Tibial nerve (tissue), 4 donors: ENCODE measurements around the gene OR2M4. TPM values are rescaled to one million over a fixed set of nuclear protein-coding genes. Genes with fewer than 3 reads are reported as not detected.
"Not testable (repeated sequence)": the region's sequence is repeated elsewhere in the genome, so short reads cannot be mapped to it uniquely, and the experiment has no call there.

Experiments
- DNase-seq, 2 donors: peaks; one replicate each; pipeline ENCODE4 v3.0.0-alpha.2; 2019; ENCODE audit warnings: low spot score in 2 of 2
- H3K27ac ChIP-seq, 4 donors: fragments of 200-600 bp; sonication (generic) in 3 of 4; one replicate each; pipeline ENCODE4 v1.5.1; 2017 to 2019; ENCODE audit warnings: mild to moderate bottlenecking in 1 of 4
- H3K27me3 ChIP-seq, 2 donors: fragments of 200-600 bp; sonication (generic) in 1 of 2; one replicate each; pipeline versions ENCODE4 v1.5.1 to v1.6.0; 2017 to 2019
- H3K36me3 ChIP-seq, 3 donors: fragments of 200-600 bp; sonication (generic); one replicate each; pipeline ENCODE4 v1.5.1; 2018 to 2019
- H3K4me1 ChIP-seq, 4 donors: fragments of 200-600 bp; sonication (generic) in 3 of 4; one replicate each; pipeline ENCODE4 v1.5.1; 2017 to 2019
- H3K4me3 ChIP-seq, 4 donors: fragments of 200-600 bp; sonication (generic) in 3 of 4; one replicate each; pipeline ENCODE4 v1.5.1; 2017 to 2019; ENCODE audit warnings: mild to moderate bottlenecking in 1 of 4, moderate library complexity in 1 of 4
- H3K9me3 ChIP-seq, 4 donors: fragments of 200-600 bp; sonication (generic) in 3 of 4; one replicate each; pipeline ENCODE4 v1.5.1; 2017 to 2019
- EP300 ChIP-seq, 2 donors: sonication (generic); formaldehyde crosslinking; IDR thresholded peaks; one replicate each; pipeline ENCODE4 v1.6.1; 2017; ENCODE audit warnings: antibody characterized with exemption in 2 of 2, mild to moderate bottlenecking in 1 of 2
- POLR2A ChIP-seq, 2 donors: fragments of 450-650 bp; IDR thresholded peaks; one replicate each; pipeline ENCODE4 v1.6.1; 2017; ENCODE audit warnings: antibody characterized with exemption in 2 of 2, mild to moderate bottlenecking in 2 of 2, moderate library complexity in 2 of 2
- WGBS, 2 donors: methylation state at CpG; one replicate each; pipeline ENCODE4 v1.1.5; 2018; 5-methylcytosine and 5-hydroxymethylcytosine counted together
- total RNA-seq, 4 donors: library from RNA; depleted of rRNA; stranded (reverse); fragments of >200 nt; gene quantifications; one replicate each; pipeline ENCODE4 v1.1.0, GENCODE V29; 2016
- TF ChIP-seq, protein P1 (sequence below), 5 experiments: fragments of 200-600 bp in 3 of 5; fragments of 450-650 bp in 2 of 5; sonication (generic) in 3 of 5; IDR thresholded peaks; one replicate each; pipeline ENCODE4 v1.5.1; 2016 to 2019; ENCODE audit warnings: antibody characterized with exemption in 5 of 5, mild to moderate bottlenecking in 3 of 5, moderate library complexity in 2 of 5

Gene OR2M4
- total RNA-seq, 4 donors from 2014 or later, result under 0.01 to 2.6 TPM; not detected in 2

DNA sequence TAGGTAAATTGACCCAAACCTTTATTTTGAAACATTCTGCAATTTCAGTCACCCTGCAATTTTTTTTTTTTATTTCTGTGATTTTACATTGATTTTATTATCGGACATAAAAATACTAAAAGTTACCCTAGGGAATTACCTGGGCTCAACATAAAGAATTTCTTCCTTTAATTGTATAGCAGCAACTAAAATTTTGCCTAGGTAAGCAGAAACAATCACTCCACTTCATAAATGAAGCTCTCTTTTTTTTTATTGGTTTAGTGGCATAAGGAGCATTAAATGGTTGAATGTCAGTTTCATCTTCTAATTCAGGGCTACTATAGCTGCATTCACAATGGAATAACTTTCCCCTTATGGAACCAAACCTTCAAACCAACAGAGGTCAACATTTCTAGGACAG, 15.3 kb upstream of the OR2M4 start:
- H3K9me3 ChIP-seq, result no peaks in the 10 kb centered on the region
- no peak overlapping the region for H3K4me3 ChIP-seq
- H3K27ac ChIP-seq, result no peak overlapping the region
- no peaks in the 10 kb centered on the region for H3K27me3 ChIP-seq
- H3K4me1 ChIP-seq, result no peaks in the 10 kb centered on the region
- no peak for DNase-seq
- 93 to 98% methylated on average over 1 of the region's 1 CpG for WGBS, 2 donors
- H3K36me3 ChIP-seq, result no peaks in the 10 kb centered on the region
- TF ChIP-seq EP300 (IDR thresholded peaks at IDR 0.05), result no peak
- TF ChIP-seq, protein P1, sequence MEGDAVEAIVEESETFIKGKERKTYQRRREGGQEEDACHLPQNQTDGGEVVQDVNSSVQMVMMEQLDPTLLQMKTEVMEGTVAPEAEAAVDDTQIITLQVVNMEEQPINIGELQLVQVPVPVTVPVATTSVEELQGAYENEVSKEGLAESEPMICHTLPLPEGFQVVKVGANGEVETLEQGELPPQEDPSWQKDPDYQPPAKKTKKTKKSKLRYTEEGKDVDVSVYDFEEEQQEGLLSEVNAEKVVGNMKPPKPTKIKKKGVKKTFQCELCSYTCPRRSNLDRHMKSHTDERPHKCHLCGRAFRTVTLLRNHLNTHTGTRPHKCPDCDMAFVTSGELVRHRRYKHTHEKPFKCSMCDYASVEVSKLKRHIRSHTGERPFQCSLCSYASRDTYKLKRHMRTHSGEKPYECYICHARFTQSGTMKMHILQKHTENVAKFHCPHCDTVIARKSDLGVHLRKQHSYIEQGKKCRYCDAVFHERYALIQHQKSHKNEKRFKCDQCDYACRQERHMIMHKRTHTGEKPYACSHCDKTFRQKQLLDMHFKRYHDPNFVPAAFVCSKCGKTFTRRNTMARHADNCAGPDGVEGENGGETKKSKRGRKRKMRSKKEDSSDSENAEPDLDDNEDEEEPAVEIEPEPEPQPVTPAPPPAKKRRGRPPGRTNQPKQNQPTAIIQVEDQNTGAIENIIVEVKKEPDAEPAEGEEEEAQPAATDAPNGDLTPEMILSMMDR (IDR thresholded peaks at IDR 0.05), result no peak
- no peak for TF ChIP-seq POLR2A (IDR thresholded peaks at IDR 0.05)

DNA sequence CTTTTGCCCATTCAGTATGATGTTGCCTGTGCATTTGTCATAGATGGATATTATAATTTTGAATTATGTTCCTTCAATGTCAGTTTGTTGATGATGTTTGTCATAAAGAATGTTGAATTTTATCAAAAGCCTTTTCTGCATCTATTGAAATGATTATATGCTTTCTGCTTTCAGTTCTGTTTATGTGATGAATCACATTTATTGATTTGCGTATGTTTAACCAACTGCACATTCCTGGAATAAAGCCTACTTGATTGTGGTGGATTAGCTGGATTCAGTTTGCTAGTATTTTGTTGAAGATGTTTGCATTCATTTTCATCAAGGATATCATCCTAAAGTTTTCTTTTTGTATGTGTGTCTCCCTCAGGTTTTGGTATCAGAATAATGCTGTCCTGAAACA, 5.7 kb upstream of the OR2M4 start:
- TF ChIP-seq, protein P1 (IDR thresholded peaks at IDR 0.05), result no peak
- TF ChIP-seq POLR2A (IDR thresholded peaks at IDR 0.05) (no peak), EP300 (IDR thresholded peaks at IDR 0.05) (no peak)
- H3K4me1 ChIP-seq, result no peaks in the 10 kb centered on the region
- no peaks in the 10 kb centered on the region for H3K36me3 ChIP-seq
- no peak overlapping the region for H3K27ac ChIP-seq
- H3K4me3 ChIP-seq, result no peak overlapping the region
- DNase-seq, result no peak
- H3K9me3 ChIP-seq, result peaks cover 0 to 11% (median 0%) of the 10 kb centered on the region in 4 donors
- no peaks in the 10 kb centered on the region for H3K27me3 ChIP-seq
- 50 to 71% methylated on average over 1 of the region's 1 CpG for WGBS, 2 donors

DNA sequence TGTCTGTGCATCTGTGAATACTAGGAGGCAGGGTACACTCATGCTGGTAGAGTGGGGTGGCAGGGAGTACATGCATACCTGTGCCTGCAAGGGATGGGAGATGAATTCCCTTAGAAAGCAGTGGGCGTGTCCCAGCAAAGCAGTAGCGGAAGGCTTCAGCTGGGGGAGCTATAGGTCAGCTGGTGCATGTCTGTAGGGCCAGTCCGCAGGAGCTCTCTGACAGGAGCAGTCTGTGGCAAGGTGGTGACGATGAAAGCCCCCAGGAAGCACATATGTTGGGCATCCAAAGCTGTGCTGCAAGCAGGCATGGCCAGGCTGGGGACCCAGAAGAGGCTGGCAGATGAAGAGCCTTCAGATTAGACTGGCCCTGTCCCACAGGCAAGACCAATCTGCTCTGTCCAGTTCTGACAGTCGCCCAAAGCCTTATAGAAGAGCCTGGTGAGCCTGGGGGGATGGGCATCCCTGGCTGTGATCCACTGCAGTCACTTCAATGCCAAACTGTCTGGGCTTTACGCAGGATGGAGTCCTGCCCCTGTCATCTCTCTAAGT, 1.8 kb upstream of the OR2M4 start:
- no peak overlapping the region for H3K4me3 ChIP-seq
- no peak for DNase-seq
- H3K4me1 ChIP-seq, result no peaks in the 10 kb centered on the region
- WGBS, 2 donors, result 54 to 75% methylated on average over 5 to 6 of the region's 6 CpGs
- no peaks in the 10 kb centered on the region for H3K27me3 ChIP-seq
- H3K9me3 ChIP-seq, result peaks cover 0 to 11% (median 0%) of the 10 kb centered on the region in 4 donors
- no peak overlapping the region for H3K27ac ChIP-seq
- TF ChIP-seq, protein P1 (IDR thresholded peaks at IDR 0.05), result no peak
- no peak for TF ChIP-seq EP300 (IDR thresholded peaks at IDR 0.05)
- no peak for TF ChIP-seq POLR2A (IDR thresholded peaks at IDR 0.05)
- no peaks in the 10 kb centered on the region for H3K36me3 ChIP-seq

DNA sequence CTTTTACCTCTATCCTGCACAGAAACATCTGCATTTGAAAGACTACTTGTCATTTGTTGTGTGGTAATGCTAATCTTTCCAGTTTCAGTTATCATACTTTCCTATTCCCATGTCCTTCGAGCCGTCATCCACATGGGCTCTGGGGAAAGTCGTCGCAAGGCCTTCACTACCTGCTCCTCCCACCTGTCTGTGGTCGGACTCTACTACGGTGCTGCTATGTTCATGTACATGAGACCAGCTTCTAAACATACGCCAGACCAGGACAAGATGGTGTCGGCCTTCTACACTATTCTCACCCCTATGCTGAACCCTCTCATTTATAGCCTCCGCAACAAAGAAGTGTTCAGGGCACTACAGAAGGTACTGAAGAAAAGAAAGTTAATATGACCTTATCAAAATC, 8.3 kb downstream of the OR2M4 start:
- no peaks in the 10 kb centered on the region for H3K36me3 ChIP-seq
- no peak for TF ChIP-seq POLR2A (IDR thresholded peaks at IDR 0.05)
- TF ChIP-seq EP300 (IDR thresholded peaks at IDR 0.05), result no peak
- TF ChIP-seq, protein P1 (IDR thresholded peaks at IDR 0.05), result no peak
- no peak overlapping the region for H3K27ac ChIP-seq
- 94 to 96% methylated on average over 9 of the region's 9 CpGs for WGBS, 2 donors
- DNase-seq, result no peak
- no peaks in the 10 kb centered on the region for H3K9me3 ChIP-seq
- no peaks in the 10 kb centered on the region for H3K4me1 ChIP-seq
- H3K27me3 ChIP-seq, result no peaks in the 10 kb centered on the region
- H3K4me3 ChIP-seq, result no peak overlapping the region

DNA sequence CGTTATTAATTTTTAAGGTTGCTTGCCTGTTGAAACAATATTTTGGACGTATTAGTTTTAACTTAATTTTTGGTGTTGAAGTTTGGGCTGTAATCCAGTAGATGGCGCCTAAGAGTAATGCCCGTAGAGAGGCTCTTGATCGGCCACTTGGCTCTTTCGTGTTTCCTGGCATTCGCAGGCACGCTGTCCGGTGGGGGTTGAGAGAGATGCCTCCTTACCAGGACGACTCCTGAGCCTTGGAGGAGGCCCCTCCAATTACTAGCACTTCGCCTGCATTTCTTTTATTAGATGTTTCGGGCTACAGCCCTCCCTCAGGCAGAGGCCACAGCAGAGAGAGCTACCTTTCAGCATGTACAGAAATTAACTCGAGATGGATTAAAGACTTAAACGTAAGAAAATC, 12.0 kb downstream of the OR2M4 start:
- Histone ChIP-seq H3K4me1 (no peaks in the 10 kb centered on the region), H3K27ac (no peak overlapping the region), H3K36me3 (no peaks in the 10 kb centered on the region), H3K4me3 (no peak overlapping the region), H3K27me3 (no peaks in the 10 kb centered on the region), H3K9me3 (no peaks in the 10 kb centered on the region)
- TF ChIP-seq, protein P1 (IDR thresholded peaks at IDR 0.05), result peak; percentile 10 to 60 (median 37)
- TF ChIP-seq POLR2A (IDR thresholded peaks at IDR 0.05) (no peak), EP300 (IDR thresholded peaks at IDR 0.05) (no peak)
- WGBS, 2 donors, result 10 to 15% methylated on average over 14 of the region's 14 CpGs
- no peak for DNase-seq

DNA sequence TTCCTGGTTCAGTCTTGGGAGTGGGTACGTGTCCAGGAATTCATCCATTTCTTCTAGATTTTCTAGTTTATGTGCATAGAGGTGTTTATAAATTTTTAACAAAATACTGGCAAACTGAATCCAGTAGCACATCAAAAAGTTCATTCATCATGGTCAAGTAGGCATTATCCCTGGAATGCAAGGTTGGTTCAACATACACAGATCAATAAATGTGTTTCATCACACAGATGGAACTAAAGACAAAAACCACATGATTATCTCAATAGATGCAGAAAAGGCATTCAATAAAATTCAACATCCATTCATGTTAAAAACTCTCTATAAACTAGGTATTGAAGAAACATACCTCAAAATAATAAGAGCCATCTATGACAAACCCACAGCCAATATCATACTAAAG, 28.1 kb downstream of the OR2M4 start:
- WGBS, 2 donors, result 75 to 78% methylated on average over 1 of the region's 1 CpG
- not testable (repeated sequence) for DNase-seq, H3K27ac ChIP-seq, H3K27me3 ChIP-seq, H3K36me3 ChIP-seq, H3K4me3 ChIP-seq, H3K4me1 ChIP-seq
- peaks cover 0 to 14% (median 4%) of the 10 kb centered on the region in 4 donors for H3K9me3 ChIP-seq
